GM18499 (cell line): ENCODE measurements around the gene NOL9.
A peak's percentile ranks its signal among the peaks of the same experiment; 100 is the strongest.

Experiments used
- ATAC-seq: cut with Tn5 transposase; IDR thresholded peaks from one replicate; pipeline ENCODE4 v1.9.1; 2021; ENCODE audit warnings: moderate number of reproducible peaks; ENCODE audit not compliant: insufficient read depth, unreplicated experiment

NOL9 gene

GRCh38 chr1:6591222-6591621 is 36.9 kb upstream of the NOL9 start:
- no peak for ATAC-seq

GRCh38 chr1:6590046-6590445 is 35.7 kb upstream of the NOL9 start:
- ATAC-seq, result no peak

GRCh38 chr1:6588893-6589520 is 34.7 kb upstream of the NOL9 start:
- ATAC-seq, result no peak

- ATAC-seq, result no peak
Observed at GRCh38 chr1:6588128-6588892, 34.0 kb upstream of the NOL9 start.

GRCh38 chr1:6587261-6588005 is 33.1 kb upstream of the NOL9 start:
- no peak for ATAC-seq

GRCh38 chr1:6586404-6586816 is 32.1 kb upstream of the NOL9 start:
- no peak for ATAC-seq

- ATAC-seq, result no peak
Observed at GRCh38 chr1:6585841-6586240, 31.5 kb upstream of the NOL9 start.

GRCh38 chr1:6585081-6585722 is 30.9 kb upstream of the NOL9 start:
- no peak for ATAC-seq

GRCh38 chr1:6584126-6585080 is 30.1 kb upstream of the NOL9 start:
- no peak for ATAC-seq

GRCh38 chr1:6582370-6582769 is 28.1 kb upstream of the NOL9 start:
- no peak for ATAC-seq

- ATAC-seq, result no peak
Observed at GRCh38 chr1:6581561-6582305, 27.4 kb upstream of the NOL9 start.

- no peak for ATAC-seq
Observed at GRCh38 chr1:6580593-6581409, 26.5 kb upstream of the NOL9 start.

GRCh38 chr1:6580119-6580592 is 25.8 kb upstream of the NOL9 start:
- no peak for ATAC-seq

- ATAC-seq, result peak; percentile 67
Observed at GRCh38 chr1:6579374-6580118, 25.2 kb upstream of the NOL9 start, which contains the start of gene ZBTB48. ZBTB48 (plus strand) TSS chr1:6579994; CDS start chr1:6580610, 616 bp downstream.

GRCh38 chr1:6578624-6579373 is 24.5 kb upstream of the NOL9 start:
- no peak for ATAC-seq

- no peak for ATAC-seq
Observed at GRCh38 chr1:6577831-6578525, 23.7 kb upstream of the NOL9 start.
